Tibial artery (tissue), 4 donors: ENCODE measurements around the gene C11orf24.

Experiments used
- DNase-seq, 2 donors: peaks; one replicate each; pipeline ENCODE4 v3.0.0-alpha.2; 2019
- H3K27ac ChIP-seq, 2 donors: fragments of 200-600 bp; sonication (generic) in 1 of 2; 1 replicate in 1 of 2; 2 replicates in 1 of 2; pipeline ENCODE4 v1.5.1; 2018 to 2019; ENCODE audit warnings: mild to moderate bottlenecking in 1 of 2
- H3K27me3 ChIP-seq, 2 donors: fragments of 200-600 bp; sonication (generic) in 1 of 2; one replicate each; pipeline versions ENCODE4 v1.5.1 to v1.6.0; 2016 to 2019
- H3K36me3 ChIP-seq, 3 donors: fragments of 200-600 bp; sonication (generic) in 2 of 3; one replicate each; pipeline ENCODE4 v1.5.1; 2016 to 2019; ENCODE audit warnings: mild to moderate bottlenecking in 2 of 3
- H3K4me1 ChIP-seq, 4 donors: fragments of 200-600 bp; sonication (generic) in 2 of 4; 1 replicate in 3 of 4; 2 replicates in 1 of 4; pipeline ENCODE4 v1.5.1; 2016 to 2019
- H3K4me3 ChIP-seq, 2 donors: fragments of 200-600 bp; sonication (generic) in 1 of 2; 1 replicate in 1 of 2; 2 replicates in 1 of 2; pipeline ENCODE4 v1.5.1; 2018 to 2019; ENCODE audit warnings: mild to moderate bottlenecking in 2 of 2
- H3K9me3 ChIP-seq, 3 donors: fragments of 200-600 bp; sonication (generic) in 1 of 3; one replicate each; pipeline ENCODE4 v1.5.1; 2016 to 2019
- intact Hi-C: fragments of 100-400 bp; cut with DNase I; formaldehyde crosslinking; loops from one replicate; pipeline ENCODE4 v1.15.0; 2023; ENCODE audit warnings: low total_unique reads
- TF ChIP-seq, protein P1 (sequence below), 2 experiments: fragments of 200-600 bp in 1 of 2; fragments of 450-650 bp in 1 of 2; IDR thresholded peaks; one replicate each; pipeline ENCODE4 v1.5.1; 2017 to 2019; ENCODE audit warnings: antibody characterized with exemption in 2 of 2, mild to moderate bottlenecking in 1 of 2, moderate library complexity in 1 of 2

The C11orf24 gene

DNA sequence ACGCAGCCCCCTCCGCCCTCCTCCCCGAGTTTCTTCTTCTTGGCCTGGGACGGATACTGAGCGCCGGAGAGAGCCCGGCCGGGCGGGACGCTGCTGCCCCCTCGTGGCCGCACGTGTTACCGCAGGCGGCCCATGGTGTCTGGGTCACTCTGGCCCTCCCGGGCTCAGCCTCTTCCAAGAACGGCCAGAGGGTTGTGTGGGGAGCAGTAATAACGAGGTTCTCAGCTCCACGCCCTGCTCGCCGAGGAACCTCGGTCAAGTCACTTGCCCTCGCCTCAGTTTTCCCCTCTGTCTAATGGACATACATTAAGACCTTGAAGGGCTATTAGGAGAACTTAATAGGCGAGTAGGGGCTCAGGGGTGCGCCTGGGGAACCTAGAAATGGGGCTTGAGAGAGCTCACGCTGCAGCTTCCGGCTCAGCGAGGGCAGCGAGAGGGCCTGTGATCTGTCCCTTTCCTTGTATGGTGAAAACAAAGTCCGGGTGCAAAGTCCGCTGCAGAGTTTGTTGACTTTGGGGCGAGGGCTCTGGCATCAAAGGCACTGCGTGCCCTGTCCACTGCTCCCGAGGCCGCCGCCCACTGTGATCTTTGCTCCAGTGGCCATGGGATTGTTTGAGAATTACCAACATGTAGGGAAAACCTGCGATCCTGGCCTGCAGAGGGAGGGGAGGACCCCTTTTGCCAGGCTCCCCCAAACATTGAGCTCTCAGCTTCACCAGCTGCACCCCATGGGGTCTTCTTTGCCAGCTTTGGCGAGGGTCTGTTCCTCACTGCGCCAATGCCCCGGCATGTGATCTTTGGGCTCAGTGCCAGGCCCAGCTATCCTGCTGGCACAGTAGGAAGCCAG lies 26.3 kb upstream of the C11orf24 start:
- Histone ChIP-seq H3K9me3 (no peaks in the 10 kb centered on the region), H3K4me3 (no peak overlapping the region), H3K27ac (no peak overlapping the region), H3K4me1 (peaks cover 0 to 18% (median 7%) of the 10 kb centered on the region in 4 donors), H3K27me3 (no peaks in the 10 kb centered on the region), H3K36me3 (no peaks in the 10 kb centered on the region)
- intact Hi-C loops: loop anchor here (2.0 to 10.0 kb wide), 3 partner anchors 39 to 147 kb away; partner anchors contain the start of gene KMT5B
- DNase-seq: peak; percentile 51 to 85
- TF ChIP-seq, protein P1, sequence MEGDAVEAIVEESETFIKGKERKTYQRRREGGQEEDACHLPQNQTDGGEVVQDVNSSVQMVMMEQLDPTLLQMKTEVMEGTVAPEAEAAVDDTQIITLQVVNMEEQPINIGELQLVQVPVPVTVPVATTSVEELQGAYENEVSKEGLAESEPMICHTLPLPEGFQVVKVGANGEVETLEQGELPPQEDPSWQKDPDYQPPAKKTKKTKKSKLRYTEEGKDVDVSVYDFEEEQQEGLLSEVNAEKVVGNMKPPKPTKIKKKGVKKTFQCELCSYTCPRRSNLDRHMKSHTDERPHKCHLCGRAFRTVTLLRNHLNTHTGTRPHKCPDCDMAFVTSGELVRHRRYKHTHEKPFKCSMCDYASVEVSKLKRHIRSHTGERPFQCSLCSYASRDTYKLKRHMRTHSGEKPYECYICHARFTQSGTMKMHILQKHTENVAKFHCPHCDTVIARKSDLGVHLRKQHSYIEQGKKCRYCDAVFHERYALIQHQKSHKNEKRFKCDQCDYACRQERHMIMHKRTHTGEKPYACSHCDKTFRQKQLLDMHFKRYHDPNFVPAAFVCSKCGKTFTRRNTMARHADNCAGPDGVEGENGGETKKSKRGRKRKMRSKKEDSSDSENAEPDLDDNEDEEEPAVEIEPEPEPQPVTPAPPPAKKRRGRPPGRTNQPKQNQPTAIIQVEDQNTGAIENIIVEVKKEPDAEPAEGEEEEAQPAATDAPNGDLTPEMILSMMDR (IDR thresholded peaks at IDR 0.05): peak; percentile 96 to 100

DNA sequence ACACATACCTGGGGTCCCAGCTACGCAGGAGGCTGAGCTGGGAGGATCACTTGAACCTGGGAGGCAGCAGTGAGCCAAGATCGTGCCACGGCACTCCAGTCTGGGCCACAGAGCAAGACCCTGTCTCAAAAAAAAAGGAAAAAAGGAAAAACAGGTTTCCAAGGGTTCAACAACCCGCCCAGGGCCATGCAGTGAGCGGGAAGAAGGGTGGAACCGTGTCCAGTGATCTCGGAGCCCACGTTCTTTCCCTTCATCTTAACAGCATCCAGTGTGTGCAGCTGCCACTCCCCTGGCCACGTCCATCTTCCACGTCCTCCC lies 25.7 kb upstream of the C11orf24 start:
- Histone ChIP-seq H3K4me3 (no peak overlapping the region), H3K9me3 (no peaks in the 10 kb centered on the region), H3K4me1 (peaks cover 0 to 13% (median 2%) of the 10 kb centered on the region in 4 donors), H3K27me3 (no peaks in the 10 kb centered on the region), H3K36me3 (no peaks in the 10 kb centered on the region), H3K27ac (no peak overlapping the region)
- TF ChIP-seq, protein P1 (IDR thresholded peaks at IDR 0.05): no peak
- DNase-seq: no peak
- intact Hi-C loops: loop anchor here (10.0 kb wide), 2 partner anchors 83 to 147 kb away; partner anchors contain the start of gene KMT5B

DNA sequence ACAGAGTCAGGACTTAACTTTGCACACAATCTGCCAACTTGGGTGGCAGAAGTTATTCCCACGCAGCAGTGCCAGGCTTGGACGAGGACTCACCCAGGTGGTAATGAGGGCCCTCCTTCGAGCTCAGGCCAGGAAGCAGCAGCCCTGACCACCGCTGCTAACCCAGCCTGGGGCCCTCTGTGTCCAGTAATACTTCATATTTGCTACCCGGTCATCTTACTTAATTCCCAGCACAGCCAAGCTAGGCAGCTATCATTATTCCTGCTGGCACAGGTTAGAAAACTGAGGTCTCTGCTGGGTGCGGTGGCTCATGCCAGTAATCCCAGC lies 25.2 kb upstream of the C11orf24 start:
- DNase-seq: no peak
- intact Hi-C loops: loop anchor here (10.0 kb wide), 2 partner anchors 82 to 148 kb away; partner anchors contain the start of gene KMT5B
- Histone ChIP-seq H3K27ac (no peak overlapping the region), H3K36me3 (no peaks in the 10 kb centered on the region), H3K27me3 (no peaks in the 10 kb centered on the region), H3K4me3 (no peak overlapping the region), H3K9me3 (no peaks in the 10 kb centered on the region), H3K4me1 (peaks cover 0 to 13% (median 2%) of the 10 kb centered on the region in 4 donors)
- TF ChIP-seq, protein P1 (IDR thresholded peaks at IDR 0.05): no peak

DNA sequence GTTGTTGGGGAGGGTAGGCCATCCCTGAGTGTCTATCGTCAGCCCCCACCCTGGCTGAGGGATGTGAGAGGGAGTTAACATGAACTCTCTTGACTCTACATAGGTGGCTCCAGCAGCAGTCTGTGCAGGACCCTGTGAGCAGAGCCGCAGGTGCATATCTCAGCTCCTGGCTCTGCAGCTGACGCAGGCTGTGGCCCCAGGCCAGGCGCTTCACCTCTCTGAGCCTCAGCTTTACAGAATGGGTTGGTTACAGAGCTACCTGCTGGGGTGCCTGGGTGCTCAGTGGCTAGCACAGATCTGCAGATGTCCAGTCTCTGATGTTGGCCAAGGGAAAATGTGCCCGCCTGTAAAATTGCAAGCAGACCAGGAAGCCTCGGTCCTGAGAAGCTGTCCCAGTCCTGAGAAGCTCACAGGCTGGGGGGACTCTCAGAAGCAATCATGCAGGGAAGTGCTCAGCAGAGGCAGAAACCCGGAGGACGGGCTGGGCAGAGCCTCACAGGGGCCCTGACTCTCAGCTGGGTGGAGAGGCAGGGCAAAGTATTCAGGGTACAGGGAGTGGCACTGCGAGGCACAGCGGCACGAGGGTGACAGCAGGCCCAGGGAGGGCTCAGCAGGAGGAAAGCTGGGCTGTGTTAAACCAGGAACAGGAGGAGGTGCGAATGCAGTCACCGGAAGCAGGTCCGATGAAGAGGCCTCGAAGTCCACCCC lies 24.7 kb upstream of the C11orf24 start:
- intact Hi-C loops: loop anchor here (10.0 kb wide), 2 partner anchors 82 to 148 kb away; partner anchors contain the start of gene KMT5B
- H3K27me3 ChIP-seq: no peaks in the 10 kb centered on the region
- peaks cover 0 to 13% (median 2%) of the 10 kb centered on the region in 4 donors for H3K4me1 ChIP-seq
- no peaks in the 10 kb centered on the region for H3K9me3 ChIP-seq
- no peak overlapping the region for H3K27ac ChIP-seq
- H3K36me3 ChIP-seq: no peaks in the 10 kb centered on the region
- H3K4me3 ChIP-seq: no peak overlapping the region
- TF ChIP-seq, protein P1 (IDR thresholded peaks at IDR 0.05): no peak
- DNase-seq: no peak

DNA sequence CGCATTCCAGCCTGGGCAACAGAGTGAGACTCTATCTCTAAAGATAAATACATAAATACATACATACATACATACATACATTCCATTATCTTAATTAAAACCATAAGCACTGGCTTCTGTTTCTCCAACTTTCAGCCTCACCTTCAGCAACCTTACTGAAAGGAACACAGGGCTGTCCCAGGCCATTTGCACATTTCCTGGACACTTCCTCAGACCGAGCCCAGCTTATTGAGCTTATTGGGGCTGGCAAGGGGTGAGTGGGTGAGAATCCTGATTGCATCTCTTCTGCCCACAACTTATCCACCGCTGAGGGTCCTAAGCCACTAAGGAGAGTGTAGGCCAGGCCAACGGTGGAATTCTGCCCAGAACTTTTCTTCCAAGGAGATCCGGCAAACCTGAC lies 24.2 kb upstream of the C11orf24 start:
- no peak overlapping the region for H3K4me3 ChIP-seq
- TF ChIP-seq, protein P1 (IDR thresholded peaks at IDR 0.05): no peak
- no peak overlapping the region for H3K27ac ChIP-seq
- intact Hi-C loops: loop anchor here (10.0 kb wide), 2 partner anchors 81 to 149 kb away; partner anchors contain the start of gene KMT5B
- peaks cover 0 to 13% (median 2%) of the 10 kb centered on the region in 4 donors for H3K4me1 ChIP-seq
- no peak for DNase-seq
- H3K27me3 ChIP-seq: no peaks in the 10 kb centered on the region
- no peaks in the 10 kb centered on the region for H3K9me3 ChIP-seq
- no peaks in the 10 kb centered on the region for H3K36me3 ChIP-seq
